ENCODE data around the gene FANCE.

Gene FANCE

GRCh38 chr6:35468980-35469750 is 17.0 kb downstream of the FANCE start:
- no peak for DNase-seq

DNA sequence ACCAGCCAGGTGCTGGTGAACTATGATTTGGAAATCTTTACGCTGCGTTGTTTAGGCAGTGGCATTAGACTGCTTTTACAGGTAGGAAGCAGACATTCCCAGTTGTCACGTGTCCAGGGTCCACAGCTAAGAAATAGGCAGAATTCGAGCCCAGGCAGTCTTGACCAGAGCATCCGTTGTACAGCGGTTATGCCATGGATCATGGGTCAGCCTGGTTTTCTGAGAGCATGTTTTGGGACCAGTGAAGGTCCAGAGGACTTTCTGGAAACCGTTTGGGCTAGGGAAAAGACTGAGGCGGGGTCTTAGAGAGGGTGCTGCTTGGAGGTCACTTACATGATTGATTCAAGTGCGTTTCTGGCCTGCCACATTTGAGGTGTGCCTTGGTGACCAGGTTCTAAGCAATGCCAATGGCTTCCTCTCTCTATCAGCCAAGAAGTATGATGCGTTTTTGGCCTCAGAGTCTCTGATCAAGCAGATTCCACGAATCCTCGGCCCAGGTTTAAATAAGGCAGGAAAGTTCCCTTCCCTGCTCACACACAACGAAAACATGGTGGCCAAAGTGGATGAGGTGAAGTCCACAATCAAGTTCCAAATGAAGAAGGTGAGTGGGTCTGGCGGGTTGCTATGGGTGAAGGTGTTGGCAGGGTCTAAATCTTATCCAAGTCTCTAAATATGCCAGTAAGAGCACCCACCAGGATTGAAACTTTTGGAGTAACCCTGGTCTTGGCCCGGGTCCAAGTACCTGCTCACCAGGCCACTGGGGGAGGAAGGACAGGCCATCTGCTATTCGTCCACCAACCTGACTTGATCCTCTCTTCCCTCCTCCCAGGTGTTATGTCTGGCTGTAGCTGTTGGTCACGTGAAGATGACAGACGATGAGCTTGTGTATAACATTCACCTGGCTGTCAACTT is 17.9 kb downstream of the FANCE start:
- no peak for DNase-seq

GRCh38 chr6:35470663-35471120 is 18.6 kb downstream of the FANCE start:
- DNase-seq: no peak

DNA sequence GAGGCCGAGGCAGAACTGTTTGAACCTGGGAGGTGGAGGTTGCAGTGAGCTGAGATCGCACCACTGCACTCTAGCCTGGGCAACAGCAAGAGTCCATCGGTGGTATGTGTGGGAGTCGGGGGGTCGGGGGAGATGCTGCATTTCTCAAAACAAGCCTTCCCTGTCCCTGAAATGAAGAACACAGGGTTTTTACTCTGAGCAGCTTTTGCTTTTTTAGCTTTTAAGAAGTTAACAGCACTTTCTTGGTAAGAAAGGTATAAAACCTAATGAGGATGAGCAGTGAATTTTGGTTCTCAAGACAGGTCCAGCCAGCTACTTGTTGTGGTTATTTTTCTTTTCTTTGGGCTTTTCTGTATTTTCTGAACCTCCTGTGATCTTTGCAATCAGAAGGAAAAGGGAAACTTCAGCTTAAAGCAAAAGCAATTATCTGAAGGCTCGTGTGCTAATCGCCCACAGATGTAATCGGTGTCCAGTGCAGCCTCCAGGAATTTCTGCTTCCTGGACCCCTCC is 19.8 kb downstream of the FANCE start:
- no peak for DNase-seq

- no peak for DNase-seq
Measured at GRCh38 chr6:35473075-35473849, 21.1 kb downstream of the FANCE start.

- DNase-seq: no peak
Measured at GRCh38 chr6:35473850-35474130, 21.7 kb downstream of the FANCE start.

GRCh38 chr6:35474131-35474941 is 22.2 kb downstream of the FANCE start:
- DNase-seq: no peak

- DNase-seq: no peak
Measured at GRCh38 chr6:35474942-35475570, 22.9 kb downstream of the FANCE start.

- no peak for DNase-seq
Measured at GRCh38 chr6:35475573-35475972, 23.4 kb downstream of the FANCE start.

DNA sequence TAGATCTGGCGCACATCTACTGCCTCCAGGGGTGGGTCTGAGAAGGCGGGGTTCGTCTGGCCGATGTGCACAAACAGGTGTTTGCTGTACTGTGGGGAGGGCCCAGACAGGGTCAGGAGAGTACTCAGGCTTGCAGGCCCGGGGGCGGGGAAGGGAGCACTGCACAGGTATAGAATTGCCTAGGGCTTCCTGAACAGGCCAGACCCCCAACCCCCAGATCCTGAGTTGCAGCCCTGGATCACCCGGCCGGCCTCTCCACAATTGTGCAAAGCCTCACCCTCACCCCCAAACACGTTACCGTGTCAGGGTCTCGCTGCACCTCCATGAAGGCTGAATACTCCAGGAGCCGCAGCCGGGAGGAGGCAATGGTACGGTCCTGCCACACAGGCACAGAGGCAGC is 23.9 kb downstream of the FANCE start:
- no peak for DNase-seq

- no peak for DNase-seq
Measured at GRCh38 chr6:35477028-35477427, 24.9 kb downstream of the FANCE start.

DNA sequence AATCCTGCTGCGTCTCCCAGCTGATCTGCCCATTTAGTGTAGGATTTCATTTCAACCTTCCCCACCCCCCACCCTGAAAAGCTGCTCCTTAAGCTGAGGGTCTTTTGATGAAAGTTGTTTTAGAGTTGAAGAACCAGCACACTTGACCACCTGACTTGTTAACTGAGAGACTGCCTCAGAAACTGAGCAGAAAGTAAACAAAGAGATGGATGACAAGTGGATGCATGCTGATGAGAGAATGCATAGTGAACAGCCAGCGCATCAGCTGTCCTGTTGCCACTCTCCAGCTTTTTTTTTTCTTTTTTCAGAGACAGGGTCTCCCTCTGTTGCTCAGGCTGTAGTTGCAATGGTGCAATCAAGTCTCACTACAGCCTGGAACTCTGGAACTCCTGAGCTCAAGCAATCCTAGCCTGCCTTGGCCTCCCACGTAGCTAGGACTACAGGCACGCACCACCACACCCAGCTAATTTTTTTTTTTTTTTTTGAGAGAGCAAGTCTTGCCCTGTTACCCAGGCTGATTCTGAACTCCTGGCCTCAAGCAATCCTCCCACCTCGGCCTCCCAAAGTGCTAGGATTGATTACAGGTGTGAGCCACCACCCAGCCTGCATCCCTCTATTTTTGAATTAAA is 25.5 kb downstream of the FANCE start:
- DNase-seq: no peak

GRCh38 chr6:35478259-35478658 is 26.1 kb downstream of the FANCE start:
- no peak for DNase-seq

GRCh38 chr6:35480176-35480575 is 28.0 kb downstream of the FANCE start:
- no peak for DNase-seq

- no peak for DNase-seq
Measured at GRCh38 chr6:35481226-35481625, 29.1 kb downstream of the FANCE start.

- no peak for DNase-seq
Measured at GRCh38 chr6:35483062-35483461, 30.9 kb downstream of the FANCE start.

- peak; percentile 25 for DNase-seq
Measured at GRCh38 chr6:35483490-35483889, 31.4 kb downstream of the FANCE start.

- no peak for DNase-seq
Measured at GRCh38 chr6:35483893-35484645, 31.9 kb downstream of the FANCE start.

GRCh38 chr6:35484921-35485392 is 32.8 kb downstream of the FANCE start:
- DNase-seq: no peak

DNA sequence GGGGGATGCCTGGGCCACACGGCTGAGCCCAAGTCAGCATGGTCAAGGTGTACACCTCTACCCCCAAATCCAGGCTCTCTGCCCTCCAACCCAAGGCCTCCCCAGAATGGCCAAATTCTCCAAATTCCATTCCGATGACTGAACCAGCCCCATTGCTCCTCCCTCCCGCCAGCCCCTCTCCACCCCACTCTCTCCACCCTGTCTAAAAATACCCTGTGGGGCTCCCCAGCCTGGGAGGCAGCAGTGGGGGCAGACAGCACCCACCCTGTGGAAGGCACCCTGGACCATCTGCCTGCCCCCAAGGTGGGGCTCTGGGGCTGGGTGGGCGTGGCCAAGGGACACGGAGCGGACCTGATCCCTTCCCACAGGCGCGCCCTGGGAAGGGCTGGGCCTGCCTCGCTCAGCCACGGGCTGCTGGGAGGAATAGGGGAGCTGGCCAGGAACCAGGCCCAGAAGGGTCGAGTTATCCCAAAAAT is 33.3 kb downstream of the FANCE start:
- DNase-seq: no peak

All from NCI-H524 treated with DMSO at 0.1 percent for 48 hours (cell line).